OCI-LY7 (cell line): ENCODE data around the gene HCN4.

Experiments
- EZH2phosphoT487 ChIP-seq: fragments of 200-600 bp; sonication (generic); IDR thresholded peaks from 2 replicates; pipeline ENCODE4 v1.6.1; 2018; ENCODE audit warnings: low read depth, borderline replicate concordance, mild to moderate bottlenecking, mixed run types, antibody characterized with exemption, low read length, moderate library complexity, mixed read lengths
- TF ChIP-seq, protein P1 (sequence below): fragments of 200-600 bp; sonication (generic); conservative IDR thresholded peaks from 2 replicates; pipeline ENCODE4 v1.5.1; 2014; ENCODE audit warnings: mild to moderate bottlenecking, antibody characterized with exemption, low read length, moderate library complexity, mixed read lengths

GRCh38 chr15:73270366-73271097 lies 98.2 kb downstream of the HCN4 start:
- TF ChIP-seq, protein P1, sequence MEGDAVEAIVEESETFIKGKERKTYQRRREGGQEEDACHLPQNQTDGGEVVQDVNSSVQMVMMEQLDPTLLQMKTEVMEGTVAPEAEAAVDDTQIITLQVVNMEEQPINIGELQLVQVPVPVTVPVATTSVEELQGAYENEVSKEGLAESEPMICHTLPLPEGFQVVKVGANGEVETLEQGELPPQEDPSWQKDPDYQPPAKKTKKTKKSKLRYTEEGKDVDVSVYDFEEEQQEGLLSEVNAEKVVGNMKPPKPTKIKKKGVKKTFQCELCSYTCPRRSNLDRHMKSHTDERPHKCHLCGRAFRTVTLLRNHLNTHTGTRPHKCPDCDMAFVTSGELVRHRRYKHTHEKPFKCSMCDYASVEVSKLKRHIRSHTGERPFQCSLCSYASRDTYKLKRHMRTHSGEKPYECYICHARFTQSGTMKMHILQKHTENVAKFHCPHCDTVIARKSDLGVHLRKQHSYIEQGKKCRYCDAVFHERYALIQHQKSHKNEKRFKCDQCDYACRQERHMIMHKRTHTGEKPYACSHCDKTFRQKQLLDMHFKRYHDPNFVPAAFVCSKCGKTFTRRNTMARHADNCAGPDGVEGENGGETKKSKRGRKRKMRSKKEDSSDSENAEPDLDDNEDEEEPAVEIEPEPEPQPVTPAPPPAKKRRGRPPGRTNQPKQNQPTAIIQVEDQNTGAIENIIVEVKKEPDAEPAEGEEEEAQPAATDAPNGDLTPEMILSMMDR, result no peak
- TF ChIP-seq EZH2phosphoT487, result no peak
